DMS153 treated with DMSO at 0.1 percent for 48 hours (cell line): ENCODE data around the gene HTN1.
"Not testable (repeated sequence)": the region's sequence is repeated elsewhere in the genome, so short reads cannot be mapped to it uniquely, and the experiment has no call there.

Source experiments
- DNase-seq: peaks from one replicate; lab custom pipeline; 2025; ENCODE audit not compliant: unreplicated experiment; lab: John Stamatoyannopoulos, UW

The HTN1 gene

GRCh38 chr4:70050138-70050537, at the start of gene HTN1:
Gene HTN1 (plus strand): TSS chr4:70050438. CDS start chr4:70053077, 2,639 bp downstream.
- not testable (repeated sequence) for DNase-seq

- DNase-seq = no peak
Measured at GRCh38 chr4:70000711-70001110, 49.5 kb upstream of the HTN1 start.

- no peak for DNase-seq
Measured at GRCh38 chr4:70002507-70002906, 47.7 kb upstream of the HTN1 start.

- DNase-seq = no peak
Measured at GRCh38 chr4:70008771-70009170, 41.5 kb upstream of the HTN1 start.

GRCh38 chr4:70019006-70019405, 31.2 kb upstream of the HTN1 start:
- DNase-seq = not testable (repeated sequence)

- DNase-seq = no peak
Measured at GRCh38 chr4:70023218-70023617, 27.0 kb upstream of the HTN1 start.

GRCh38 chr4:70027011-70027410, 23.2 kb upstream of the HTN1 start:
- no peak for DNase-seq

- DNase-seq = not testable (repeated sequence)
Measured at GRCh38 chr4:70028159-70028558, 22.1 kb upstream of the HTN1 start, which contains the start of gene HTN3. Gene HTN3 (plus strand): TSS chr4:70028459. CDS start chr4:70030741, 2,282 bp downstream.

GRCh38 chr4:70037559-70037958, 12.7 kb upstream of the HTN1 start:
- DNase-seq = not testable (repeated sequence)

GRCh38 chr4:70039928-70040327, 10.3 kb upstream of the HTN1 start:
- not testable (repeated sequence) for DNase-seq

- DNase-seq = no peak
Measured at GRCh38 chr4:70041652-70042286, 8.5 kb upstream of the HTN1 start.

- not testable (repeated sequence) for DNase-seq
Measured at GRCh38 chr4:70056534-70056933, 6.3 kb downstream of the HTN1 start.

- DNase-seq = no peak
Measured at GRCh38 chr4:70057651-70058050, 7.4 kb downstream of the HTN1 start.

- no peak for DNase-seq
Measured at GRCh38 chr4:70059149-70059548, 8.9 kb downstream of the HTN1 start.

GRCh38 chr4:70062000-70062399, 11.8 kb downstream of the HTN1 start:
- DNase-seq = no peak

GRCh38 chr4:70080205-70080604, 30.0 kb downstream of the HTN1 start:
- DNase-seq = no peak

- DNase-seq = no peak
Measured at GRCh38 chr4:70099206-70099605, 49.0 kb downstream of the HTN1 start.
